HG02970 (cell line): Measurements from ENCODE around the gene MINDY1.

Experiments
- ATAC-seq: cut with Tn5 transposase; IDR thresholded peaks from one replicate; pipeline ENCODE4 v1.9.1; 2021; ENCODE audit warnings: mild to moderate bottlenecking, moderate library complexity, moderate number of reproducible peaks; ENCODE audit not compliant: unreplicated experiment, low FRiP score

MINDY1 gene

DNA sequence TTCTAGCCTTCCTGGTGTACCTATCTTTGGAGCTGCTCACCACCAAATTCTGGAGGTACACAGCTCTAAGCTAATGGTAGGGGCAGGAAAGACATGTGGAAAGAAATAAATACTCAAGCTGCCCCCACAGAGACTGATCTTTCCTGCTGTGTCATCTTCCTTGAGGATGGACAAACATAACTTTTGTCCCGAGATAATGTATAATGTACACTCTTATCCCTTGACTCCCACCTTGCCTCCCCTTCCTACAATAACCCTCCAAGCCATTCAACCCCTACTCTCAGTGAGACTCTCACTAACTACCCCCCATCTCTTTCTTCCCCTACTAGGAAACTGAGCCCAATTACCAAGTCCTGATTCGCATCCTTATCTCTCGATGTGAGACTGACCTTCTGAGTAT lies 12.5 kb downstream of the MINDY1 start:
- ATAC-seq: no peak

DNA sequence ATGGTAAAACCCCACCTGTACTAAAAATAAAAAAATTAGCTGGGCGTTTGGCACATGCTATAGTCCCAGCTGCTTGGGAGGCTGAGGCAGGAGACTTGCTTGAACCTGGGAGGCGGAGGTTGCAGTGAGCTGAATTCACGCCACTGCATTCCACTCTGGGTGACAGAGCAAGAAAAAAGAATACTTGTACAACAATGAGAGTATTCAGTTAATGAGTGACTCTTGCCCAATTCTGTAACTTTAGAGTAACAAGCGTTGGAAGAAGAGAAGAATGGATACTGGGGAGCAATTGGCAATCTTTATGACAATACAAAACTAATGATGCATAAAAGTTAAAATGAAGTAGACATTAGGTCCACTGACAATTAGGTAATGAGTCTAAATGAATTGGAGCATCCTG lies 14.1 kb downstream of the MINDY1 start:
- no peak for ATAC-seq

DNA sequence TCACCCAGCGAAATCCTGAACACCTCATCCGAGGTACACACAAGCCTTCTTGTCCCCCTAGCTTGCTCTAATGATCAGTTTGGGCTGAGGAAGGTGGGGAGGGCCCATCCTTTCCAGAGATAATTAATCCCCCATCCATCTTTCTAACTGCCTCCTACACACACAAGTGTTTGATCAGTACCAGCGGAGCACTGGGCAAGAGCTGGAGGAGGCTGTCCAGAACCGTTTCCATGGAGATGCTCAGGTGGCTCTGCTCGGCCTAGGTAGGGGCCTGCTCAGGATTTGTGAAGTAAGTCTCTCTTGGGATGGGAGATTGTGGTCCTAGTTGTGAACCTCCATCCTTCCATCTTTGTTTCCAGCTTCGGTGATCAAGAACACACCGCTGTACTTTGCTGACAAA lies 18.8 kb downstream of the MINDY1 start:
- ATAC-seq: no peak

DNA sequence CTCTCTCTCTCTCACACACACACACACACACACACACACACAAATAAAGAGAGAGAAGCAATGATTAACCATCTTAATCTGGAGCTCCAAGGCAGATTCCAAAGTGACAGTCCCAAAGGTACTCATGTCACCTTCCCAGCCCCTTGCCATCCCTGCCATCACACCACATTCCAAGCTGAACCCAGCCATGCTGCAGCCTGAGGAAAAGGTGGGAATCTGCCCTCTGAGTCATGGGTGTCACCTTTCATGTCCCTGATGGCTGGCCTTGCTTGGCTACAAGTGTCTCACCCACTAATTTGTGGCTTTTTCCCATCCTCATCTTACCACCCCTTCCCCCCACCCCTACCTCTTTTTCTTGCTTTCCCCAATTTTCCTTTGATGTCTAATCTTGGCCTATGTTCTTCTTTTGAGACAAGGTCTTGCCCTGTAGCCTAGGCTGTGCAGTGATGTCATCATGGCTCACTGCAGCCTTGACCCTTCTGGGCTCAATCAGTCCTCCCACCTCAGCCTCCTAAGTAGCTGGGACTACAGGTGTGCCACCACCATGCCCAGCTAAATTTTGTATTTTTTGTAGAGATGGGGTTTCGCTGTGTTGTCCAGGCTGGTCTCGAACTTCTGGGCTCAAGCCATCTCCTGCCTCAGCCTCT lies 21.4 kb downstream of the MINDY1 start:
- no peak for ATAC-seq

DNA sequence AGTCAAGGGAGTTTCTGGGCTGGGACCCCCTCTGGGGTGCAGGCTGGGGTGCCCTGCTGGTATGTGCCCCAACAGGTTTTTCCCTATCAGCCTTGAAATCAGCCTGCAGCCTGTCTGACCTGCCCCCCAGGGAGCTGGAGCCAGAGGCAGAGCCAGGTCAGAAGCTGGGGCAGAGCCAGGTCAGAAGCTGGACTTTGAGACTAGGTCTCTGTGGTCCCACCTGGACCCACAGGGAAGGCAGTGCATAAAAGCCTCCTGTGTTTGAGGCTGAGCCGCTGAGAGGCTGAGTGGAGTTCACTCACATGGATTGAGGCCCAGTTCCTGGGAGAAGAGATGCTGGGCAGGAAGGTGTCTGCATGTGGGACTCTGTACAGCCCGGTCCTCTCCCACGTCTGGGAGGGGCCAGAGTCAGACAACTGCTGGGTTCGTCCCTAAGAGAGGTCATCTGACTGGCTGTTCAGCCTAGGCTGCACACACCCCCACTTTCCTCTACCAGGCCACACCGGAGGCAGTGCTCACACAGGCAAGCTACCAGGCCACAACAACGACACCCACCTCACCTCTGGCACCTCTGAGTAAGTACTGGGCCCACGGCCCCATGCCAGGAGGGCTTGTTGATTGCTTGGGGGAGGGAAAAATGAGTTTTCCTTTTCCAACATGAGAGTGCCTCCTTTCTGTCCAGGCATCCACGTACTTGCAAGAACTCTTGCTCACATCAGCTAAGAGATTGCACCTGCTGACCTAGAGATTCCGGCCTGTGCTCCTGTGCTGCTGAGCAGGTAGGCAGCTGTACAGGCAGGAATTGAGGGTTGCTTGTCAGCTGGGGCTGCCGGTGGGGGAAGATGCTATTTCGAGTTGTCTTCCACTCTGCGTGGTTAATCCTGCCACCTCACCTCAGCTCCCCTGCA lies 24.6 kb downstream of the MINDY1 start, which contains the start of gene ANXA9:
TSS of gene ANXA9 (plus strand) at position 488 of the 908 bp plus-strand sequence. CDS start 814 bp downstream, outside the sequence.
- ATAC-seq: no peak

DNA sequence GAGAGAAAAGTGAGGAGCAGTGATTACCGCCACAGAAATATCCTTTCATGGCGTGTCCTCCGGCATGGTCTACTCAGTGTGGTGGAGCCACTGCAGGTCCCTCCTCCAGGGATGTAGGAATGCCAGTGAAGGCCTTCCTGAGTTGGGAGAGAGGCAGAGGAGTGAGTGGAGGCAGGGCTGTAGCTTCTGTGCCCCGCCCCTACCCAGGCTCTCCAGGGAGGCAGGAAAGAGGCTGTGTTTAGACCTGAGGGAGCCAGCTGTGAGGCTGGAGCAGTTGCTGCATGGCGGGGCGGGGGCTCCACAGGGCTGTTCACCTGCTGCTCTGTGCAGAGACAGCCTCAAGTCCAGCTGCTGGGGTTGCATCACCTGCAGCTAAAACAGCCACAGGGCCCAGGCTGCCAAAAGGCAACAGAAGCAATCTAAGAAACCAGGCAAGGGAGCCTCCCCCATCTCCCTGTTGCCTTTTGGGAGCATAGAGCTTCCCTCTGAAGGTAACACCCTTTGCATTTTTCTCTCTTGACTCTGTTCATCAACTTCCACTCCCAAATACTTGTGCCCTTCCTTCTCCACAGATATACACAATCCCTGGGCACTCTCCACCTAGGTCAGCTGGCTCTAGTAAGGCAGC lies 25.4 kb downstream of the MINDY1 start:
- no peak for ATAC-seq

DNA sequence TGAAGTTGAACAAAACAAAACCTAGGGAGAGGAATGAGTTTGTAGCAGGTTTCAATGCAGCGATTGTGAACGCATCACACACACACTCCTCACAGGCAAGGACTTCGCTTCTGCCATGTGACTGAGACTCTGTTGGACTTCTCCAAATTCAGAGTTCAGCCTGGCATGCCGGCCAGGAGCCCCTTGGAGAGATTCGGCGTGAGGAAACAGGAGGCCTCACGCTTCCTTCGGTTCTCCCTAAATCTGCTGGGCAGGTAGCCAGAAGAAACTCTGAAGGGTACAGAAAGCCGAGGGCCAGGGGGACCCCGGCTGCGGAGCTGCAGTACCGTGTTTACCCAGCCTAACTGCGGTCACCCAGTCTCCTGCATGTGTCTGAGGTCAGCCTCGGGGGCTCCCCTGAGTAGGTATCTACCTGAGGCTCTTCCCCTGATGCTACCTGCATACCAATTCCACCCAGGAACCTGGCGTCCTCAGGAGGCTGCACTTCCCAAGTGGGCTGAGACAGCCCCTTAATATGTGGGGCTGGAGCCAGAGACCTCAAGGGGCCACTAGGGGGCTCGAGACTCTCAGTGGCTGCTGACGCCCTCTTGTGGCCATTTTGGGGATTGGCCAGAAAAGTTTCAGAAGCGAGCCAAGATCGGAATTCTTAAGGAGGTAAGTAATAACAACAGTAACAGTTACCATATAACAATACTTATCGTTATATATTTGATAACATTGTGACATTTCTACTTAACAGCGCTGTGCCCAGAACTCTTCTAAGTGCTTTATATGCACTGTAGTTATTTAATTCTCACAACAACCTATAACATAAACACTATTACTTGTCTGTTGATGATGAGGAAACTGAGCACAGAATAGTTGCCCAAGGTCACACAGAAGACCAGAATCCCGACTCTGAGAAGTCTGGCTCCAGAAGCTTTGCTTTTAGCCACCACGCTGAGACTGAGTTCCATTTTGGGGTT lies 27.3 kb downstream of the MINDY1 start:
- peak; percentile 52 for ATAC-seq

DNA sequence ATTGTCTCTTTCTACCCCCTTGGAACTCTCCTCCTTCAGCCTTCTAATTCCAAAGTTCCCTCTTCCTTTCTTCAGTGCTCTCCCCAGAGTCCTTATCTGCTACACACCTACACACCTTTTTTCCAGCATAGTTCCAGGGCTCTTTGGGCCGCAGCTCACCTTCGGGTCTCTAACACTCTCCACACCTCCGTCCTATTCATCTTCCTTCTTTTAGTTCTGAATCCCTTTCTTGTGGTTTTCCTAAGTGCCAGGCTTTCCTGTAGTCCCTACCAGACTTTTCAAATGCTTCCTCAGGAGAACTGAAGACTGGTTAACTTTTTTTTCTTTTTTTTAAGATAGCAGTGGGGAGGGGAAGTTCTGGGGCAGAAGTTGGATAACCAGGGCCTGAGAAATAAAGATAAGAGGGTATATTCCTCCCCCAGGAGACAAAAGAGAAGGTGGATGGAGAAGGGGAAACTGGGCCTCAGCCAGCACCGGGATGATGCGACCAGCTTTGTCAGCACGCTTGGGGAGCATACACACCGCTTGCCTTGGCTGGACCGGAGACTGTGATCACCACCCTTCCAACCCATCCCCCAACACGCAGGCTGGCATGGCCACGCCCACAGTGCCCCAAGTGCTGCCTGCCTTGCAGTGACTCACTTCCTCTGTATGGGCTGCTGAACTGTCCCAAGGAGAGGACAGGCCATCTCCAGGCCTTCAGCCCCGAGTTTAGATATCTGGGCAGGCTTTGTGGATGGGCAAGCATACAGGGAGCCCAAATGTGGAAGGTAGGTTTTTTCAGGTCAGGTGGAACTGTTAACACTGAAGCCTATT lies 29.6 kb downstream of the MINDY1 start:
- ATAC-seq: no peak

DNA sequence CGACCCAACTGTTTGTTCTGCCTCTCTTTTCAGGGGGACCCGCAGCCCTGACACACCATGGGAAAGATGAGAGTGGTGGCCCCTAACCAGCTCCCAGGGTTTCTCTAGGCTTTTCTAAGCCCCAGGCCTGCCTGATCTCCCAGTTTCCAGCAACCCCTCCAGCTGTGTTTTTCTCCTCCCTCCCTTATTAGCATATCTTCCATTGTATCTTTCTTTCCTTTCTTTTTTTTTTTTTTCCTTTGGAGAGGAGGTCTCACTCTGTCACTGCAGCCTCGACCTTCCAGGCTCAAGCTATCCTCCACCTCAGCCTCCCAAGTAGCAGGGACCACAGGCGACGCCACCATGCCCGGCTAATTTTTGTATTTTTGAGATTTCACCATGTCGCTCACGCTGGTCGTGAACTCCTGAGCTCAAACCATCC lies 30.3 kb downstream of the MINDY1 start:
- ATAC-seq: no peak

DNA sequence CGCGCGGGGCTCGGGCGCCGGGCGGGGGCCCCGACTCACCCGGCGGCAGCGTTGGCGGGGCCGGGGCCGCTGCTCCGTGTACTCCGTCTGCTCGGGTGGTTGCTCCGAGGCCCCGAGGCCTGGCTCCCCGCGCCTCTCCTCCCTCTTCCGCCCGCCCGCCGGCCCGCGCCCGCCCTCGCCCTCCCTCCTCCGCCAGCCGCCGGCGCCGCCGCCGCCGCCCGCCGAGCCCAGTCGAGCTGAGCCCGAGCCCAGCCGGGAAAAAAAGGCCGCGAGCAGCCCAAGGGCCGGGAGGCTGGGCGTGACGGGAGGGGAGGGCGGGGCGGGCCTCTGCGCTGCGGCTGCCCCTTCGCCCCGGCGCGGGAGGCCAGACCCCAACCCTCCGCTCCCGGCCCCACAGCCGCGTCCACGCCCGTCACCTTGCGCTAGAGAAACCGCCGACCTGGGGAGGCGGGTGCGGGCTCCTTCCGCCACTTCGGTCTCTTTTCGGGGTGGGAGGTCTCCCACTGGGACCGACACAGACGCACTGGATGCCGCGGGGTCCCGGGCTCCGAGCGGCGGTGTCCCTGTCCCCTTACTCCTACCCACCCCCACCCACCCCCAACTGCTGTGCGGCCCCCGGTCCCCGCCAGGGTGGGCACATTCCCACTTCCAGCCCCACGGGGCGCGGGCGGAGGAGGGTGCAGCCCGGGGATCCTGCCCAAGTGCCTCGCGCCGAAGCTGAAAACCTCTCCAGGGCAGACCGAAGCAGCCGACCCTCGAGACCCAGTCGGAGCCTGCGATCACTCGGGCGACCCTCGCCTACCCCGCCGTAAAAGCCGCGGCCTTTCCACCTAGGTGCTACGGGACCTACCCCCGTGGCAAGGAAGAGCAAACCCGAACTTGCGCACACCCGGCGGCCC lies 31.9 kb downstream of the MINDY1 start, which contains the start of gene CERS2:
TSS of gene CERS2 (minus strand) at position 256 of the 899 bp plus-strand sequence. CDS start 5,745 bp downstream, outside the sequence.
- peak; percentile 43 for ATAC-seq

DNA sequence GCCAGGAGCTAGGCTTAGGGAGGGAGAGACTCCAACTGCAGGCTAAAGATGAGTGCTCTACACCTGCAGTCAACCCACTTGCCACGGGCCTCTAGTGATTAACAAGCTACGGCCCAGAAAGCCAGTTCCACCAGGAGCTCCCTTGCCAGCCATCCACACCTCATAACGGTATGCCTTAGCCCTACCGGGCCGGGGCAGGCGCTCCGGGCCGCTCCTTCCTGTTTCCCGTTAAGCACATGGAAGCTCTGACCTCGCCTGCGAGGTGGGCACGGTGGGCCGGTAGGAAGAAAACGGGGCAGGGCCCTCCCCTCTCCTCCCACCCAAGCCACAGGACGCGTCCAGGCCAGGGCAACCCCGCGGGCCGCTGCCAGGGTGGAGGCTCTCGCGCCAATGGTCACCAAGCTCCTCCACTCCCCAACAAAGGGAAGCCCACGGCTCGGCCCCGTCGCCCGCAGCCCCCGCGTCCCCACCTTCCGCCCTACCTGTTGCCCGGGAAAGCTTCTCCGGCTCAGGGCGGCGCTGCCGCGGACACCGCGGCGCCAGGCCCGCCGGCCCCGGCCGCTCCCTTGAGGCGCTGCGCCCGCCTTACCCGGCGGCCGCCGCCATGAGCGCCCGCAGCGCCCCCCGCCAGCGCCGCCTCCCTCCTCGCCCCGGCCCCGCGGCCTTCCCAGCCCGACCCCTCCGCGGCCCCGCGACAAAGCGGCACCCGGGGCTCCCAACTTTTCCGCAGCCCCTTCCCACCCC lies 32.7 kb downstream of the MINDY1 start:
- ATAC-seq: peak; percentile 41

DNA sequence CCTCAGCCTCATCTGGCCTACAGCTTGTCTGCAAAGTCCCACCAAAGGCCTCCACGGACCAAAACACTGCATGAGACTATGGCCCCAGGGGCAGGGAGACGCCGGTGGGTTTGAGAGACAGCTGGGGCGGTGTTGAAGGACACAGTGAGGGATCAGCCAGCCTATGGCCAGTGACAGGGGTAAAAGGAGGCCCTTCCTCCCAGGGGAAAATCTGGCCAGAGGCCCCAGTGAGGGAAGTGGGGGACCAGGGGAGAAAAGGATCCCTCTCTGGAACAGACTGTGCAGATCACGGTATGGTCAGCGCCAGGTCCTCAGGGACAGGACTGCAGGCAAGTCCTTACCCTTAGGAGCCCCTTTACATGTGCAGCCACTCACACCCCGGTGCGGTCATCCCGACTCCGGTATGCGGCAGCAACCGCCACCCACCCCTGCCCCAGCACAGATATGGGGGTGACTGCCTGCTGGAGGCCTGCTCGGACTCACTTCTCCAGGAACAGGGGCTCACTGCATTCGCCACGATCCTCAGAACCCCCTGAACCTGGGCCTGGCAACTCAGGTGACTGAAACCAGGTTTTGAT lies 33.4 kb downstream of the MINDY1 start:
- ATAC-seq: no peak

DNA sequence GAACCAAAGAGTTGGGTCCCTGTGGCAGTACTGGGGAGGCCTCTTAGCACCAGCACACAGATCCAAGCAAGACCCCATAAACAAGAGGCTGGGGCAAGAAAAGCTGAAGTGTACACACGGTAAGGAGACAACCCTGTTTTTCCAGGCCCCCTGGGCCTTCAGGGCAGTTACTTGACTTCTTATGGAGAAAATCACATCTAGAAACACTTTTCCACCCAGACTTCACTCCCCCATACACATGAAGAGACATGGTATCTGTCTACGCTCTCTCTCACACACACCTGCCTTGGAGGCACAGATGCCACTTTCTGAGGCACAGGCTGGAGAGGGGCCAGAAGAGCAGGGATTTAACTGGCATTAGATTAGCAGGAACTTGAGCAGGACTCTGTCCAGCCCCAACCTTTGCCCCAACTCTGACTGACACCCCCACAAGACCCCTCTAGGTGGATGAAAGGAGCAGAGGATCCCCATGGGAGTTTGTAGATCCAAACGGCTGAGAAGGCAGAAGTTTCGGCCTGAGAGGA lies 34.2 kb downstream of the MINDY1 start:
- no peak for ATAC-seq

DNA sequence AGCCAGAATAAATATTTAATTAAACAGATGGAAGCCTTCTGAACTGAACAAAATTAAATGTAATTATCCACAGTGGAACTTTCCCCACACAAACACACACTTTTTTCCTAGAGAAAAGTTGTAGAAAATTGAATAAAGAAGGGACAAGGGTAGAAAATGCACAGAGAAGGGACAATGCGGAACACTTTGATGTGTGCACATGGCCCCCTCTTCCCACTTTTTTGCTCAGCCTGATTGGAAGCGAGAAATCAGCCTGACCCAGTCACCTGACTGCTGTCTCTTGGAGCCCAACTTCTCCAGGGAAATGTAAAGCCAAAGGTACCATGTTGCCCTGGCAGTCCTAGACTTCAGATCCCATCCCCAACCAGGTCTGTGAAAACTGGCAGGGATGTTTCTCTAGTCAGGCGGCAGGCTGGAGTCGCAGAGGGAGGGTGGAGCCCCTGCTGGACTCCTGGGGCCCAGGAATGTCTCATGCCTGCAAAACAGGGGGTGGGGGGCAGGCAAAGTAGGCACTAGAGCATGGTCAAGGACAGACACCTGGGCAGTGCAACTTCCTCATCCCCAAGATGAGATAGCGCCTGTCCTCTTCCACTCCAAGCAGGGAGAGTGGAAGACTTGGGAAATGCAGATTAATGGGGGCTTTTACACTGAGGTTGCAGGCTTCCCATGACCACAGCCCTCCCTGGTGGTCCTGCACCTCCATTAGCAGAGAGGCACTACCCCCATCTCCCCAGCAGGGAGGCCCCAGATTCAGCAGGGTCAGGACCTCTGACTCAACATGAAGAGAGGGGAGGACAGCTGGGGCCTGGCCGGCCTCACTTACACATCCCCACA lies 34.9 kb downstream of the MINDY1 start:
- ATAC-seq: no peak

DNA sequence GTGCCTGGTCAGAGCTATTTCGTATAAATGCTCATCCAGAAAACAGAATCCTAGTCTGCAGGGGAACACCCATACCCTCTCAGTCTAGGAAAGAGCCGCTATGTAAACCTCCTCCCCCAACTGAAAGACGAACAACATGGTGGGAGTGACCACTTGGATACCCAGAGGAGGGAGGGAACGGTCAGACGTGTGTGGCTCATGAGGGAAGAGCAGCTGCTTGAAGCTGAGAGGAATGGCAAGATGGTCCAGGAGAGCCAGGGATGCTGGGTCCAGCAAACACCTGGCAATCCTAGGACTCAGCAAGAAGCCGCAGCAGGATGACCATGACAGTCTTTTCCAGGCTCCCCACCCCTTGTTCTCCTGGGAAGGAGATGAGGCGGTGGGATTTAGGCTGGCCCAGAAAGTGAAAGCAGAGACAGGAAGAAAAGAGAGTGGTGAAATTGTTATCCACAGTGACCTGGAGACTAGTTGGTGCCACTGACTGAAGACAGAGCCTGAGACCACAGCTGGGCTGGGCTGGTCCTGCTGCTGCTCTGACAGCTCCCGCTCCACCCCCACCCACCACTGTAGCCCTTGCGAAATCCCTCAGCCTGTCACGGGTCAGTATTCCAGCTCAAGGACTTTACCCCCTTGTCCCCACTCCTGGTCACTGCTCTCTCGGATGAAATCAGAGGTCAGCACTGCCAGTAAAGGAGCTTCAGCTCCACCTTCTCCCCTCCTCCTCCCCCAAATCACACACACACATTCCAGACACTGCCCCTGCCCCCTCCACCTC lies 35.7 kb downstream of the MINDY1 start:
- no peak for ATAC-seq
